GM18507 (cell line): ENCODE results near the gene HIPK2.

Source experiments
- DNase-seq: peaks from one replicate; pipeline ENCODE4 v3.0.0; 2011; ENCODE audit warnings: low read depth; ENCODE audit not compliant: insufficient read length; ENCODE audit errors: extremely low spot score
- FAIRE-seq: peaks from 2 replicates; lab custom pipeline; 2011; peaks lifted over from hg19 to GRCh38; lab: Jason Lieb, UNC

Gene HIPK2

GRCh38 chr7:139702811-139703486 lies 74.8 kb downstream of the HIPK2 start:
- DNase-seq (no peak), FAIRE-seq (no peak)

GRCh38 chr7:139702313-139702731 lies 75.5 kb downstream of the HIPK2 start:
- FAIRE-seq = no peak
- no peak for DNase-seq

DNA sequence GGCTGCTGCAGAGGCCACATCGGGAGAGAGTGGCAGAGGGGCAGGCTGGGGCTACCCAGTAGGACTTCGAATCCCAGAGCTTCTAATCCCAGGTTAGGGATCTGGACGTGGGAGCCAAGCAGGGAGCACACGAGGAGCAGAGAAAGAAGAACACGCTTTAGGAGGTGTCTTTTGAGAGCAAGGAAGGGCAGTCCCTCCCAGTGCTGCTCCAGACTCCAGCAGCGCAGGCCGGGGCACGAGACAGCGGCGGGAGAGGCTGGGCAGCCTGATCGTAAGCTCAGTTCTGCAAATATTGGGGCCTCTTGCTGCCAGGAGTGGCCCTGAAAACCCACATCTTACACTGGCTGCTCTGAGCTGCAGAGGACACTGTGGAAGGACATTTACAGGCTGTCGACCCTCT lies 75.9 kb downstream of the HIPK2 start:
- DNase-seq = no peak
- FAIRE-seq = no peak

DNA sequence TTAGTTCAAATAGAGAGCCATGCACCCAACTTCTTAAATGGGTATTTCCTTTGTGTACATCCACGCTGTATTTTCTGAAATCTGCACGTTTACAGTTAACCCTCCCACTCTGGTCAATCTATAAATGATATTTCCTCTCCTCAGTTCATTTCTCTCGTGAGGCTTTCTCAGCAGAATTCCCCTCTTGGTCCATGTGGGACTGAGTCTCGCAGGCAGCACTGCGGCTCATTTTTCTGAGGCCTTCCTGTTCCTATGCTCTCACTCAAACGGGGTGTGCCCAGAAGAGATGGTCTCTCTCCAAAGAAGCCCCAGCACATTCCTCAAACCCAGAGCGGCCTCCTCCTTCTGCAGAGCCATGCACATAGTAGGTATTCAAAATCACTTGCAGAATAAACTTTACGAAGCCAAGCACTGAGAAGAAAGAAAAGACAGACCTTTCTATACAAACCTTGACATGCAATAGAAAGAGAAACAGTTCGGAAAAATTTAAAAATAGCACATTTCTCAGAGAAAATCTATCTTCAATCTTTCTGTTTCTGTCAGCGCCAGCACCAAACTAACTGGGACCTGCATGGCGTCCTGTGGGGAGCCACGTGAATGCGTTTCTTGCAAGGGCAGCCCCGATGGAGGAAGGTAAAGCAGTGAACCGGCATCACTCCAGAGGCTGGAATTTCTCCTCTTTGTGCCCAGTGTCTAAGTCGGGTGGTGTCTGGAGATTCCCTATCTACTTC lies 77.1 kb downstream of the HIPK2 start:
- no peak for DNase-seq
- FAIRE-seq = no peak

DNA sequence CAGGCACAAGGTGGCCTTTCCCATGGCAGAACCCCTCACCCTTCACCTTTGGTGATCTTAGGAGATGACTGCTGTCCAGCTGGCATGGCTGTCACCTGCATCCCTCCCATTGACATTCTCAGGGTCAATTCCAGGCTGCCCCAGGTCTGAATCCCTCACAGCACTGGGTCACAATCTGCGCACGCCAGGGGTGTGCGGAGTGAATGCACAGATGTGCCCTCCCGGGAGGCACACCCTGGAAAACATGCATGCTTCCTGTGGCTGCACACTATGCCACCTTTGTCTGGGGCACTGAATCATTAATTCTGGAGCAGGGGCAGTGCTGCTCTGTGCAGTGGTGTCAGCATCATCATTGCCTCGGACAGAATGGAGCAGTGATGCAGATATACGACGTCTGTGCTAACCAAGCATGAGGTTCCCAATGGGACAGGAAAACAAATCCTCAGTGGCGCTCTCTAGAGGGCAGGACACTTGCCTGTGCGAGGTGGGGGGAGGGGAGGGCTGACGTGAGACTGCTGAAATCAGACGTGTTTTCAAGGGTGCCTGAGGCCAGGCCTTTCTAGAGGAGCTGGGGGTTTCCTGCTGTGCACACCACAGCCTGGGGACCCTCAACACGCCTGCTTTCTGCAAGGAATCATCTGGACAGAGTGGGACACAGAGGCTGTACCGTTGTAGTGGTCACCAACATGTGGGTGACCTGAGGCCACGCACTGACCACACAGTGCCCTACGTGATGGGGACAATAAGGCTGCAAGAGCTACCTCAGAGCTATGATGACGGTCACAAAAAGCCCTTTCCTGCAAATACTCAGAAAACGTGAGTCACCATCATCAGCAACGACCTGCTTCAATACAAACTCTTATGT lies 77.9 kb downstream of the HIPK2 start:
- FAIRE-seq (no peak), DNase-seq (no peak)

GRCh38 chr7:139698844-139699243 lies 79.0 kb downstream of the HIPK2 start:
- DNase-seq (no peak), FAIRE-seq (no peak)

DNA sequence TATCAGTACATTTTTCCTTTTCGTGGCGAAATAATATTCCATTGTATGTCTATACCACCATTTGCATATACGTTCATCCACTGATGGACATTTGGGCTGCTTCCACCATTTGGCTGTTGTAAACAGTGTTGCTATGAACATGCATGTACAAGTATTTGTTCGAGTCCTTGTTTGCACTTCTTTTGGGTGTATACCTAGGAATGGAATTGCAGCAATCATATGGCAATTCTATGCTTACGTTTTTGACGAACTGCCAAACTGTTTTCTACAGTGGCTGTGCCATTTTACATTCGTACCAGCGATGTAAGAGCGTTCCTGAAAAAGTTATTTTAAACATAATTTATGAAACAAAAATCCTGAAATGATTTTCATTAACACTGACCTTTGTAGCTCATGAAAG lies 79.5 kb downstream of the HIPK2 start:
- no peak for FAIRE-seq

GRCh38 chr7:139697056-139697455 lies 80.7 kb downstream of the HIPK2 start:
- DNase-seq = no peak
- FAIRE-seq = no peak

More for the DNA sequence above, 79.5 kb downstream of the HIPK2 start:
- DNase-seq = no peak

DNA sequence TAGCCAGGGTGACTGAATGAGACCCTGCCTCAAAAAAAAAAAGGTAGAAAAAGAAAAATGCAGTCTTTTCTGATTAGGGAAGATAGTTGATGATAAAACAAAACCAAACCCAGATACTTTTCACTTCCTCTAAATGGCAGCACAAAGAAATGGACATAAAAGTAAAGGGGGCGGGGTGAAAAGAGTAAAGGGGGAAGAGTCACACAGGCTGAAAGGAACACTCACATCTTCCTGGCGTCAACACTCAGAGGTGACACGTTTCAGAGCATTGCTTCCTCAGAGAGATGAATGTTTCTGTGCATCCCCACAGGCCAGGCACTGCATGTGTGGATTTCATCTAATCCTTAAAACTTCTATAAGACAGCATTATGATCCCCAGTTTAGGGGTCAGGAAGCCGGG lies 81.2 kb downstream of the HIPK2 start:
- FAIRE-seq (no peak), DNase-seq (no peak)

- no peak for FAIRE-seq
- DNase-seq = no peak
These were observed 82.2 kb downstream of the HIPK2 start for GRCh38 chr7:139695588-139695987.

GRCh38 chr7:139695051-139695450 lies 82.7 kb downstream of the HIPK2 start:
- FAIRE-seq (no peak), DNase-seq (no peak)

GRCh38 chr7:139694389-139694676 lies 83.5 kb downstream of the HIPK2 start:
- no peak for DNase-seq

GRCh38 chr7:139693651-139694388 lies 84.0 kb downstream of the HIPK2 start:
- DNase-seq = no peak
- FAIRE-seq = no peak

More at GRCh38 chr7:139694389-139694676, 83.5 kb downstream of the HIPK2 start:
- FAIRE-seq = no peak

DNA sequence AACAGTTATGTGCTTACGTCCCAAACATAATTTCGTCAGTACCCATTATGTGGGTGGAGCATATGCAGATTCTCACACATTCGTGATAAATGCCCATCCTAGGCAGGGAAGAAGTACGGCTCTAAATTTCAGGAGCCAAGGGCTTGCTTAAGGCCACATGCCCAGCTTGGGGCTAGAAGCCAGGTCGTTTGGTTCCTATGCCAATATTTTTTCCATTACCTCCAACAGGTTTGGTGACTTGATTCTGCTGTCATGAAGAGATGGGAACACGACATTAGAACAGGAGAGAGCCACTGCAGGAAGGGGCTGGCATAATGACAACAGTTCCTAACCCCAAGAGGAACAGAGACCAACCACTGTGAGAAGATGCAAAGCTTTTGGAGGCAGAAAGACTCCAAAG lies 85.1 kb downstream of the HIPK2 start:
- FAIRE-seq (no peak), DNase-seq (no peak)

DNA sequence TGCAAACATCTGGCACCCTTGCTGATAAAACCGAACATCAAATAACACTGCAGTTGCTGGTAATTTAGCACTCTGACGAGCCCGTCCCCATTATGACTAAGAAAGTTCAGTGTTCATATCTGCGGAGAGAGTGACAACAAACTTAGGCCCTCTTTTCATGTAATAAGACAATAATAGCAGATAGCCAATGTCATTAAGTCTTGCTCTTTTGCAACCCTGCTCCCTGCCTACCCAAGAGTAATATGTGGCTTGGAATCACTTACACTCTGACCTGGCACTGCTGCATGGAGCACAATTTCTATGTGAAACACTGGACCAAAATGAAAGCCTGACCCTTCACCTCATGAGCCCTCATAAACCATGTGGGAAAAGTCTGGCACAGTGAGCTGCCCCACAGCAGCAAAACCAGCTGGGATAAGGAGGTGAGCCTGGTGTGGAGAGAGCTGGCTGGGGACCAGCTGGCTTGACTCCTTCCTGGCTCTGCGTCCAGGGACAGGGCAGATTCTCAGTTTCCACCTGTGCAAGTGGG lies 86.5 kb downstream of the HIPK2 start:
- FAIRE-seq = no peak

GRCh38 chr7:139687980-139688632 lies 89.7 kb downstream of the HIPK2 start:
- FAIRE-seq = no peak
- DNase-seq = no peak

More for the DNA sequence above, 86.5 kb downstream of the HIPK2 start:
- DNase-seq = no peak

GRCh38 chr7:139687211-139687954 lies 90.4 kb downstream of the HIPK2 start:
- no peak for DNase-seq
- FAIRE-seq = no peak

DNA sequence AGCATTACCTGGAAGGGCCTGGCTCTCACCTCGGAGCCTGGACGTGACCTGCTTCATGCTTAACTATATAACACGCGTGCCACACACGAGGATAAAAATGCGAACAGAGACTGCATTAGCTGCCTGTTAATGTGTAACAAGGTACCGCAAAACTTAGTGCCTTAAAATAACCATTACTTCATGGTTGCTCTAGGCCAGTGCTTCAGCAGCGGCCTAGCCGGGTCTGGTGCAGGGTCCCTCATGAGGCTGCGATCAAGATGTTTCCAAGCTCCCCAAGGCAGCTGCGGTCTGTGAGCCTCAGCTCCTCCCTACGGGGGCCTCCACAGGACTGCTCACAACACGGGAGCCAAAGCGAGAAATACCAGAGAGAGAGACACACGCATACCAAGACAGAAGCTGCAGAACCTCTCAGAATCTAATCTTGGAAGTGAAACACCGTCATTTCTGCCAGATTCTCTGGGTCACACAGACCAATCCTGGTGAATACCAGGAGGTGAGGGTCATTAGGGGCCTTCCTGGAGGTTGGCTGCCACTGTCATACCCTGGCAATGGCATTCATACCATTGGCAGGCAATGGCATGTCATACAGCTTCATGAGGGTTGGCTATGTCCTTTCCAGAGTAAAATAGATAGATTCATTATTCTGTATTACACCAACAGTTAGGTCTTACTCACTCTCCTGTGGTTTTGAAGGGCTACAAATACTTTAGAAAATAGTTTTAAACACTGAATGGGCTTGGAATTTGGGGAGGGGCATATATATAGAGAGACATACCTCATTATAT lies 94.5 kb downstream of the HIPK2 start:
- peak; percentile 59 for FAIRE-seq
- DNase-seq = no peak
